Stimulated activated CD8-positive, alpha-beta memory T cell treated with anti-CD3 and anti-CD28 coated beads, Interleukin-2, amount 100 ng/mL, for 1 hour (primary cell): ENCODE data around the gene PIGH.
"Not testable (repeated sequence)": the region's sequence is repeated elsewhere in the genome, so short reads cannot be mapped to it uniquely, and the experiment has no call there.

Source experiments
- DNase-seq, 2 donors: peaks; one replicate each; pipeline ENCODE4 v3.0.0-alpha.2; 2020; ENCODE audit warnings: low read depth in 2 of 2

PIGH gene

DNA sequence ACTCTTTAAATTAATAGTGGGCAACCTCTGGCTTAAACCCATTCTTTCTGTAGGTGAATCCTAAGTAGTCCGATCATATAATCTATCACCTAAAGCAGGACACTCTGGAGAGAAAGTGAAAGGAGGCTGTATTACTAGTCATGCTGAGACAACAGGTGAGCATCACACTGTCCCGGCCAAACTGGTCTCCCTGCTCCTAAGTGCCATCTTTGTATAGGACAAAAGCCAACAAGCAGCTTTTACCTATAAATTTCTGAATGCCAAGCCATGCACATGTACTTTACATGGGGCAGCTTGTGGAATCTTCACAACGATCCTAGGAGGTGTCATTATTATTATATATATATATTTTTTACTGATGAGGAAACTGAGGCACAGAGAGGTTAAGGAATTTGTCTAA is 48.9 kb downstream of the PIGH start:
- DNase-seq = no peak

GRCh38 chr14:67549734-67550133 is 50.3 kb downstream of the PIGH start:
- DNase-seq = no peak

- DNase-seq = no peak
Observed at GRCh38 chr14:67547224-67547780, 52.8 kb downstream of the PIGH start.

DNA sequence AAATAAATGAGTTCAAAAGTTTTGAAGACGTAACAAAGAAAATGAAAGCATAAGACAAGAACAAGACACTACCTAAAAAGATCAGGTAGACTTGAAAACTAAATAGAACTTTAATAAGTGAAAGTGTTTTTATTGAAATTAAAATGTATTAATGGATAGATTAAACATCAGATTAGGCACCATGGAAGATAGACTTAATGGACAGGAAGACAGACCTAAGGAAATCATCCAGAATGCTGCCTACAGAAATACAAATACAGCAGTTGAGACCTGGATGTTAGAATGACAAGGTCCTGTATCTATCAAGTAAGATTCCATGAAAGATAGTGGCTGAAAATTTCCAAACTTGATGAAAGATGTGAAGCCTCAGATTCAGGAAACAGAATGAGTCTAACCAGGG is 55.5 kb downstream of the PIGH start:
- no peak for DNase-seq

DNA sequence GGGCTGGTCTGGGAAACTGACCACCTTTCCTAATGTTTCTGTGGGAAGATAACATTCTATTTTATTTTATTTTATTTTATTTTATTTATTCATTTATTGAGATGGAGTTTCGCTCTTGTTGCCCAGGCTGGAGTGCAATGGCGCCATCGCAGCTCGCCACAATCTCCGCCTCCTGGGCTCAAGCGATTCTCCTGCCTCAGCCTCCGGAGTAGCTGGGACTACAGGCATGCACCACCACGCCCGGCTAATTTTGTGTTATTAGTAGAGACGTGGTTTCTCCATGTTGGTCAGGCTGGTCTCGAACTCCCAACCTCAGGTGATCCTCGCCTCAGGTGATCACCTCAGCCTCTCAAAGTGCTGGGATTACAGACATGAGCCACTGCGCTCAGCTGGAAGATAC is 57.4 kb downstream of the PIGH start:
- DNase-seq = not testable (repeated sequence)

DNA sequence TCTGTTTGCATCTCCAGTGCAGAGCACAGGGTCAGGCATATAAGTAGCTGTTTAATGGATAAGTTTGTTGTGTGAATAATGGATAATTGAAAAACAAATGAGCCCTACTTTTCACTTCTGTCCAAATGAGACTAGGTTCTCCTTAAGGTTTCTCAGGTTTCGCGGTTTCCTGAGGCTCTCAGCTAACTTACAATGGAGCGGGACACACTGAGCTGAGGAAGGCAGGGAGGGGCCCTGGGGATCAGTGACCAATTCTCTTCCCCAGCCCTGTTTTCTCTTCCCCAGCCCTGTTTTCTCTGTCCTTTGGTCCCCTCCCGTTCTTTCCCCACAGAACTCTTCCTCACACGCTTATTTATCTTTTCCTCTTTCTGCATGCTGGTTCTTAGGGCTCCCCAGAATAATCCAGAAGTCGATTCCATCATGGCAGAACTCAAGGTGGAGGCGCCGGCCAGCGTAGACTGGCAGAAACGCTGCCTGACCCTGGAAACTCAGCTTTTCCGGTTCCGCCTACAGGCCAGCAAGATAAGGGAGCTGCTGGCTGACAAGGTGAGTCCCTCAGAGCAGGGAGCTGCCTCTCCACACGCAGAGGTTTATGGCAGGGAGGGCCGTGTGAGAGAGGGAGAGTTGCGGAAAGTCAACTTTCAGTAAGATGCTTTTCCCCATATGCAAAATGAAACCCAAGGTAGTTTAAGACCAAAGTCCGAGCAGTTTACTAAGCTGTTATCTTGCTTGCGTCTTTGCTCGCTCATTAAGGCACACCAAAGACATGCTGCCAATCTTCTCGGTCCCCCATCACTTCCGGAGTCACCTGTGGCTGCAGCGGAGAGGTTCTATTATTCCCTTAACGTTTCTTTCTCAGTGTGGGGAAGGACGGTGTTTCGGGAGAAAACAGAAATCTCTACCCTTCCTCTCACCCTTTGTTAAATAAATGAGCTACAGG is 58.4 kb downstream of the PIGH start:
- DNase-seq = no peak
